Left renal pelvis (tissue), 4 donors: ENCODE data around the gene IKBKG. TPM values are rescaled to one million over a fixed set of nuclear protein-coding genes. Genes with fewer than 3 reads are reported as not detected.
"Not testable (repeated sequence)": the region's sequence is repeated elsewhere in the genome, so short reads cannot be mapped to it uniquely, and the experiment has no call there.

Experiments
- DNase-seq, 4 donors: peaks; one replicate each; pipeline ENCODE4 v3.0.0-alpha.2; 2013; ENCODE audit warnings: low read depth in 4 of 4, low spot score in 3 of 4
- polyA plus RNA-seq, 4 donors: library from polyadenylated mRNA; unstranded; fragments of 120-200 nt; gene quantifications; one replicate each; pipeline ENCODE4 v1.2.1, GENCODE V29; 2013; ENCODE audit not compliant: insufficient read length in 4 of 4

Gene IKBKG
- polyA plus RNA-seq, 4 donors: 12.3 to 19.1 (median 14.4) TPM

DNA sequence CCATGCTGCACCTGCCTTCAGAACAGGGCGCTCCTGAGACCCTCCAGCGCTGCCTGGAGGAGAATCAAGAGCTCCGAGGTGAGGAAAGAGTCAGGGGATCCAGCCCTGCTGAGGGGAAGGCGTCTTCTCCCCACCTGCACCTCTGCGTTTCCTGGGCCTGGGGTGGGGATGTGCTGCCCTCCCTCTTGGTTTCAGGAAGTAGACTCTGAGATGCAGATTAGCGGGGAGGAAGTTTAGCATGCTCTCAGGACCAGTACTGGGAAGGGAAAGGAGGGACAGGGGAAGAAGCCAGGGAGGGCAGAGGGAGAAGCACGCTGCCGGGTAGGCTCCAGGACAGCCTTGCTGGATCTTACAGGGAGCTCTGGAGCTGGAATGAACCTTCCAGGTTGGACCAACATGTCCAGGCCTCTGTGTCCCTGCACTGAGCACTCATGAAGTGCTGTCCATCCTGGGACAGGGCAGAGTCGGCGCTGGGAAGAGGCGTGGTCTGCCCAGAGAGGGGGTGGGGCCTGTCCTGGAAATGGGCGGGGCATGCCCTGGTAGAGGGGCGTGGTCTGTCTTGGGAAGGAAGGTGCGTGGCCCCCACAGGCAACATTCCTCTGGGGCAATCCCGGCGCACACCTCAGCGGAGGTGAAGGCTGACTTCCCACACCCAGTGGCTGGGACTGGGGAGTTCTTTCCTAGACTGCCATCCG, 4.8 kb downstream of the IKBKG start:
- DNase-seq: not testable (repeated sequence)

DNA sequence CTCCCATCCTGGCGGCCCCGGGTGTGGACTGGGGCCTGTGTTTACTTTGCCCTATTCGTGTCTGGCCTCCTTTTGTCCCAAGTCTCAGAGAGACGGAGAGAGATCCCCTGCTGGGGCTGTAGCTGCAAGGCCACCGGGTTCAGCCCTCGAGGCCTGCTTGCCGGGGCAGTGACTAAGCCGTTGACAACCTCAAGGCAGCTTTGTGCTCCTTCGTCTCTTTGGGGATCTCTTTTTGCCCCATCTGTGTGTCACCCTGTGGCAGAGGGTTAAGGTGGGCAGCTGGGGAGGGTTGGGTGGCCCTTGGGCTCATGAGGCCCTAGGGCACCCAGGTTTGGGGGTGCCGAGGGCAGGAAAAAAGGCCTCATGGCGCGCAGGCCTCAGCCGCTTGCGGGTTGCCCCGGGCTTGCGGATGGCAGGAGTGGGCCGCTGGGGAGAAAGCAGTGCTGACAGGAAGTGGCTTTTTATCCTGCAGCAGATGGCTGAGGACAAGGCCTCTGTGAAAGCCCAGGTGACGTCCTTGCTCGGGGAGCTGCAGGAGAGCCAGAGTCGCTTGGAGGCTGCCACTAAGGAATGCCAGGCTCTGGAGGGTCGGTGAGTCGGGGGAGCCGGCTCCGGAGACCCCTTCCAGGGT, 10.8 kb downstream of the IKBKG start:
- not testable (repeated sequence) for DNase-seq

DNA sequence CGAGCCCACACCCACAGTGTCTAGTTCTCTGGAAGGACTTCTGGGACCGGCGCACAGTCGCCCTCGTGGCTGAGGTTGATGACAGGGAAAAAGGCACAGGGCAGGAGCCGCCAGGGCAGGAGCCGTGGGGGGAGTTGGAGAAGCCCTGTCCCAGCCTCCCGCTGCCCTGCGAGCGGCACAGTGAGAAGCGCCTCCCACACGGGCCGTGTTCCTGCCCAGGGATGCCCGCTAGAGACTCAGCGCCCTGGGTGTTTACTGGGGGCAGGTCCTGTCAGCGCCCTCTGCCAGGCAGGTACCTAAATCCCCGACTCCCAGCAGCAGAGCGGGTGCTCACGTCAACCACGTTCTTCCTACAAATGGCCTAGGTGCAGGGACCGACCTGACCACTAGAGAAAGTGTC, 11.5 kb downstream of the IKBKG start:
- DNase-seq: not testable (repeated sequence)

DNA sequence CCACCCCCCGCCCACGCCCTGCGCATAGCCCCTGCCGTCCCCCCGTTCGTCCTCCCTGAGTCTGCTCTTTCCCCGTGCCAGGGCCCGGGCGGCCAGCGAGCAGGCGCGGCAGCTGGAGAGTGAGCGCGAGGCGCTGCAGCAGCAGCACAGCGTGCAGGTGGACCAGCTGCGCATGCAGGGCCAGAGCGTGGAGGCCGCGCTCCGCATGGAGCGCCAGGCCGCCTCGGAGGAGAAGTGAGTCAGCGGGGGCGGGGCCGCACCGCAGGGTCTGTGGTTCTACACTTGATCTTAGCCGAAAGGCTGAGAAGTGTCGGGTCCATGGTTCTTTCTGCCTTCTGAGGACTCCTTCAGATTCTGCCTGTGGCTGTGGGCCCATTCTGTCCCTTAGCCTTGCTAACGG, 12.9 kb downstream of the IKBKG start:
- not testable (repeated sequence) for DNase-seq

DNA sequence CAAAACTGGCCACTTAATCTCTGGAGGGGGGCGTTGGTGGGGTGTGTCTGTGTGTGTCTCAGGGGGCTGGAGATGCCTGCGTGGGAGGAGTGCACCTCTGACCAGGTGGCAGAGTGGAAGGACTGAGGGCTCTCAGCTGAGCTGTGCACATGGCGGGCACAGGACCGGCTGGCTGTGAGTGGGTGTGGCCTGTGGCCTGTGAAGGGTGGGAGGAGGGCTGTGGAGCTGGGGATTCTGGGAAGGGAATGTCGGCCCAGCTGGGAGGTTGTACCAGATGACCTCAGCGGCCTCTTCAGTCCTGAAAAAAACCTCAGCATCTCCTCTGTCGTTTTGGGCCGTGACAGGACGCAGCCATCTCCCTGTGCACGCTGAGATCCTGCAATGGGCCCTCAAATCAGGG, 14.9 kb downstream of the IKBKG start:
- DNase-seq: not testable (repeated sequence)

DNA sequence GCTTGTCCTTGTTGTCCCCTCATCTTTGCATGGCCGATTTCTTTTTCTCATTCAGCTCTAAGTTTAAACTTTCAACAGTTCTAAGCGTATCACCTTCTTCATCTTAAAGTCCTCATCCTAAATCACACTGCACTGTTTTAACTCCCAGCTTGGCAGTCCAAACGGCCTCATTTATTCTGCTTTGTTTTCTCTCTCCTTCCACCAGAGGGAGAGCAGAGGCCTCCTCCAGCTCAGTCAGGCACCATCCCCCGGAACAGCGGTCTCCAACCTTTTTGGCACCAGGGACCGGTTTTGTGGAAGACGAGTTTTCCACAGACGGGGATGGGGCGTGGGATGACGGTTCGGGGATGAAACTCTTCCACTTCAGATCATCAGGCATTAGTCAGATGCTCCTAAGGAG, 22.9 kb downstream of the IKBKG start:
- DNase-seq: not testable (repeated sequence)

DNA sequence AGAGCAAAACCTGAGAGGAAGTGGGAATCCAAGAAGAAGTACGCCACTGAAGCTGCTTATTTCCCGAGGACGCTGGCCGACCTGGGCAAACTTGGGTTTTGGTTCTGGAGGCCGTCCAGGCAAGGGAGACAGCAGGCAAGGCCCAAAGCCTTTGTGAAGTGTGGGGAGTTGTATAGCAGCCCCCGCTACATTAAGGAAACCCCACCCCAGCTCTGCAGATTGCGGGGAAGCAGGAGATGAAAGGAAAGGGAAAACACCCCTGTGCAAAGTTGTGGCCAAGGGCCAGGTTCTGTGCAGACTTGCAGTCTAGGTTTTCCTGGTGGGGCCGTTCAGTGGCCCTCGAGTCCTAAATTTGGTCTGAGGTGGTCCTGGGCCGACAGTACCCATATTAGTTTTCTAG, 25.6 kb downstream of the IKBKG start:
- not testable (repeated sequence) for DNase-seq

DNA sequence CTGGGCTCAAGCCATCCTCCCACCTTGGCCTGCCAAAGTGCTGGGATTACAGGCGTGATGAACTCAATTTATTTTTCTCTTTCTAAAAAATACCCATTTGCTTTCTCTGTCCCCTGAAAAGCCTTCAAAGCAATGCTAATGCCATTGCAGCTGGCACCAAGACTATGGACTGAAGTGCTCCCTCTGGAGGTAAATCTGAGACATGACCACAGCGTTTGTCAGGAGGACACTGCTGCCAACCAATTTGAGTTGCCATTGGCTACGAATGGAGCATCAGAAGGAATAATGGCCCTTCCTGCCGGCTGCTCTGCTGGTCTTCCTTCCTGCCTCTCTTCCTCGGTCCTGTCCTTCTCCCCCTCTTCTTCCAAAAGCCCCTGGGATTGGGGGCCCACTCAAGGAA, 27.7 kb downstream of the IKBKG start:
- not testable (repeated sequence) for DNase-seq

DNA sequence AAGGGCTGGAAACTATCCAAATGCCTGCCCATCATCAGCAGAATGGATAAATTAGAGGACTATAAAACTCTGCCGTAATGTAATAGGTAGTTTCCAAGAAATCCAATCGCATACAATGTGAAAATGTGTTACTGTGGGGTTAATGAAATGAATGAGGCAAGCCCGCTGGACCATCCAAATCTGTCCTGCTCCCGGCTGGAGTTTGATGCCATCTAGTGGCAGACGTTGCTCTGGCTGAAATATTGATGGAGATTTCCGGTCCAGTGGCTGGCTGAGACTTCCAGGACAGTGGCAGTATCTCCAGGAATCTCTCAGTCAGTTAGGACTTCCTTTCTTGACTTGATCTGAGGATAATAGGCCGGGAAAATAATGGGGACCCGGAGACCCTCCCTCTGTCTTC, 35.6 kb downstream of the IKBKG start:
- not testable (repeated sequence) for DNase-seq

DNA sequence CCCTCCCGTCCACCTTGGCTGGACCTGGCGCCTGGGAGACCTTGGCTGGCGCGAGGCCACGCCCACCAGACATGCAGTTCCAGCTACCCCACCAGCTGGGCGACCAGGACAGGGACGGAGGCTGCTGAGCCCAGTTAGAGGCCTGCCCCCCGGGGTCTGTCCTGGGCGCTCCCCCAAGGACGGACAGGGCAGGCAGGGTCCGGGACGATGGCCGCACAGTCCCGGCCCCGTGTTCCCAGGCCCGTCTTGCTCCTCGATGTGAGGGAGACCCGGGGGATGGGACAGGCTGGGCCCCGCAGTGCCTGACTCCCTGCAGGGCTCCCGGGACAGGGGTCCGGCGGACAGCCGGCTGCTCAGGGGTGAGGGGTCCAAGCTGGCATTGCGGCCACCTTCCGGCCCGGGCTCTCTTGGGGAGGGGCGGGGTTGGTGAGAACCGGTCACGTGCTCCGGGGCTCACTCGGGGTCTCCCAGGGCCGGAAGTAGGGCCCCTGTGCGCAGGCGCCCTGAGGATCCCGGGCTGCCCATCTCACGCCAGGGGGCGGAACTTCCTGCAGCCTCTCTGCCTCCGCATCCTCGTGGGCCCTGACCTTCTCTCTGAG, 37.3 kb downstream of the IKBKG start, which contains the start of gene CTAG1A:
TSS of gene CTAG1A (plus strand) at position 549 of the 599 bp plus-strand sequence. CDS start 74 bp downstream, outside the sequence.
- not testable (repeated sequence) for DNase-seq

DNA sequence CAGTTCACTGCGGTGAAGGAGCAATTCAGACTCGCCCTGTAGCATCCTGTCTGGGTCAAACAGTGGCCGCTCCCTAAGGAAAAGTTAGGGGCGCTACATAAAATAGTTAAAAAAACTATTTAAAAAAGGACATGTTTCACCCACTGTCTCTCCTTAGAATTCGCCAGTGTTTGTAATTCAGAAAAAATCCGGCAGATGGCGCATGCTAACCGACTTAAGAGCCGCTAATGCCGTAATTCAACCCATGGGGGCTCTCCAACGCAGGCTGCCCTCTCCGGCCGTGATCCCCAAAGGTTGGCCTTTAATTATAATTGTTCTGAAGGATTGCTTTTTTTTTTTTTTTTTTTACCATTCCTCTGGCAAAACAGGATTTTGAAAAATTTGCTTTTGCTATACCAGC, 43.0 kb downstream of the IKBKG start:
- DNase-seq: not testable (repeated sequence)

DNA sequence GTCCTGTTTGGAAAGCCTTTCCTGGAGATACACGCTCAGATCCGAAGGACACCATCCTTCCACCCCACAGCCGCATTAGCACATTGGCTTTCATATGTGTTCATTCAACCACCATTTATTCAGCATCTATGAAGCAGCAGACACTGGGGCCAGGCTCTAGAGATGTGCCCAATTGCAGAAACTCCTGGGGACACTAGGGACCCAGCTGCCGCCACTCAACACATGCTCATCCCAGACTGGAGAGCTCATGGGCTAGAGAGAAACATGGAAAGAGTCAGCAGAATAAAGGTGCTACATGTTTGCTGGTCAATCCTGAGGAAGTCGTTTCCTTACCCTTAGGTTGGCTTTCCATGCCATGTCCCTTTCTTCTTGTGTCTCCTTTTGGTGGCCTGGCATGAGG, 45.1 kb downstream of the IKBKG start:
- DNase-seq: no peak

DNA sequence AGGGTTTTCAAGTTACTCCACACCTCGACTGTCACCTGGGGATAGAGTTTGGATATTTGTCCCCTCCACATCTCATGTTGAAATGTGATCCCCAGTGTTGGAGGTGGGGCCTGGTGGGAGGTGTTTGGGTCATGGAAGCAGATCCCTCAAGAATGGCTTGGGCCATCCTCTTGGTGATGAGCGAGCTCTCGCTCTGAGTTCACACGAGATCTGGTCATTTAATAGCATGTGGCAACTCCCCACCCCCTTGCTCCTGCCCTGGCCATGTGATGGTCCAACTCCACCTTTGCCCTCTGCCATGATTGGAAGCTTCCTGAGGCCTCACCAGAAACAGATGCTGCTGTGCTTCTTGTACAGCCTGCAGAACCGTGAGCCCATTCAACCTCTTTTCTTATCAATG, 45.8 kb downstream of the IKBKG start:
- no peak for DNase-seq

DNA sequence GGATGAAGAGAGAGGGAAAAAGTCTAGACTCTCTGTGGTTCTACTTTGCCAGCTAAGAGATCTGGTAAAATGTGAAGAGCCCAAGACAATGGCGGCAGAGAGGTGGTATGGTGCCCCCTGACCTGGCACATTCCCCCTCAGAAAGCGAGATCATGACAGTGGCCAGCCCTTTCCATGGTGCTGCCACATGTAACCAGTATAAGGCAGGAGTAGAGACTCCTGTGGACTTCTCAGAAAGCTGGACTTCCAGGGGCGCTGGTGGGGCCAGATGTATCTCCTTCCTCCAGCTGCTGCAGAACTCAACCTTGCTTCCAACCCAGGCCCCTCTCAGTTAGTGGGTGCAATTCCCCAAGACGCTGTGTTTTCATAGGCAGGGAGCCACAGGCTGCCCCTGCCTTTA, 47.1 kb downstream of the IKBKG start:
- DNase-seq: no peak

DNA sequence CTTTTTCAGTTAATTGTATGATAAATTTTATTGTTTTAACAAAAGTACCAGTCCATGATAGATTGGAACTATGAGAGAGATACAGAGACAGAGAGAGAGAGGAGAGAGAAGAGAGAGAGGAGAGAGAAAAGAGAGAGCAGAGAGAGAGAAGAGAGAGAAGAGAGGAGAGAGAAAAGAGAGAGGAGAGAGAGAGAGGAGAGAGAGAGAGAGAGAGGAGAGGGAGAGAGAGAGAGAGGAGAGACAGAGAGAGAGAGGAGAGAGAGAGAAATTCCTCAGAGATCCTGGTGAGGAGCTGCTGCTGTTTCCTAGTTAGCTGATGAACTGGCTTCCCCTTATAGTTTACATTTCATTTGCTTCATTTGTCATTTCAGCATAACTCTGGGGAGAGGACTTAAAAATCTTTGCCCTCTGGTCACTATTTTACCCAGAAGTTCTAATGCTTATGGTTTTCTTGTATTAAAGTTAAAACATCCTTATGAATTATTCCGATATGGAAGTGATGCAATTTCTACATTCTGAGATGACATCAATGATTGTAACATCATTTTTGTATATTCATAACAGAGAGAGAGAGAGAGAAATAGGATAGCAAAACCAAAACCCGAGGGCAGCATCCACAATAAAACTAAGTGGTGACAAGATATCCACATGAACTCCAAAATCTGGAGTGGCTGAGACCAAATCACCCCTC, 48.3 kb downstream of the IKBKG start:
- no peak for DNase-seq

DNA sequence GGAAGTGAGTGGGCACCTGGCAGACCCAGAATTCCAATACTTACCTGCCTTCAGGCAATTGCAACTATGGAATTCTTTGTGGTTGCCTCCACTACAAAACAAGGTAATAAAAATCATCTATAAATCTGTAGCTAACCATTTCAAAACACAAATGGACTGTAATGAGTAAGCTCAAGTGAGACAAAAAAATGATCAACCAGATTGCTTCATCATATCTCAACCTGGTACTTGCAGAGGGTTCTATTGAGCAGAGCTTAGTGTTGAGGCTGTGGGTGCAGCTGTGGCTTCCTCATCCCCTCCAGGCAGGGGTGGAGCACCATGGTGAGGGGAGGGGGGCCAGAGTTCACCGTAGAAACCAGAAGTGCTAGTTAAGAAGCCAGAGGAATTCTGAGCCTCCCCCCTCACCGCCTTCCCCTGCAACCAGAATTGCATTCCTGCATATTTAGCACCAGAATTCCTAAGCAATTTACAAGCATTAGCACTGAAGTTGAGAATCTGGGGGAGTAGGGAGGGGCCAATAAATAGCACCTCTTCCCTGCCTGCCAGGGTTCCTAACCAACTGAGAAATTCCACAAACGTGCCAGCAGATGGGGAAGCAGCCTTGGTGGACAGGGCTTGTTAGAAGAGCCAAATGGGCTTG, 49.0 kb downstream of the IKBKG start:
- DNase-seq: peak in 3 of 4 donors; percentile 7 to 41 (median 40)

DNA sequence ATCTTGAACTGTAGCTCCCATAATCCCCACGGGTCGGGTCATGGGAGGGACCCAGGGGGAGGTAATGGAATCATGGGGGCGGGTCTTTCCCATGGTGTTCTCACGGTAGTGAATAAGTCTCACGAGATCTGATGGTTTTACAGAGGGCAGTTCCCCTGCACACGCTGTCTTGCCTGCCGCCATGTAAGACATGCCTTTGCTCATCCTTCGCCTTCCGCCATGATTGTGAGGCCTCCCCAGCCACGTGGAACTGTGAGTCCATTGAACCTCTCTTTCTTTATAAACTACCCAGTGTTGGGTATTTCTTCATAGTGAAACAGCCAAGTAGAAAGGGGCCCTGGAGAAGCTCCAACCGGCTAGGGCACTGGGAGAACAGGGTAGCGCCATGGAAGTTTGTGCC, 49.8 kb downstream of the IKBKG start:
- DNase-seq: no peak

DNA sequence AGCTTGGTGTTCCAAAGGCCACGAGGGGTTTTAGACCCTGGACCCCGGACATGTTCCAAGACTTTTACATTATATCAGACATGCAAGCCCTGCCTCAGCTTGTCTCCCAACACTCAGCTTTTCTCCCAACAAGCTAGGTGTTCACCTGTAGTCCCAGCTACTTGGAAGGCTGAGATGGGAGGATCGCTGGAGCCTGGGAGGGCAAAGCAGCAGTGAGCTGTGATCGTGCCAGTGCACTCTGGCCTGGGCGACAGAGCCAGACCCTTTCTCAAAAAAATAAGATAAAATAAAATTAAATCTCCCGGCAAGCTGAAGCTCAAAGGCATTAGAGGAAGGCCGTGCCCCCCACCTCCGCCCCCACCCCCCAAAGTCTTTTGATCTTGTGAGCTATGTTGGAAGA, 51.2 kb downstream of the IKBKG start:
- no peak for DNase-seq

DNA sequence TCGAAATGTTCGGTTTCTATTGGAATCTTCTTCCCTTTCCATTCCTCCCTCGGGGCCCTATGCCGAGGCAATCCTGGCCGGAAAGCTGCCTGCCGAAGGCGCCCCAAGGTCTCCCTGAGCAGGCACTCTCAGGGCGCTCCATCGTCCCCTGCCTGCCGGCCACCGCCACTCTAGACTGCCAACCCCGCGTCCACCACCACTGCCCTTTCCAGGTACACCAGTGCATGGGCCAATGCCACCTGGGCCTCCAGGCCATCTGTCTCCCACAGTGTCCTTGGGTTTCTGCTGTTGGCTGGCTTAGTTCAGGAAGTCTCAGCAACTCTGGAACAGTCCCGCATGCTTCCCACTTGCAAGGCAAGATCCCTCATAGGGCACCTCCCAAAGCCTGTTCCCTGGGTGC, 52.1 kb downstream of the IKBKG start:
- DNase-seq: no peak

DNA sequence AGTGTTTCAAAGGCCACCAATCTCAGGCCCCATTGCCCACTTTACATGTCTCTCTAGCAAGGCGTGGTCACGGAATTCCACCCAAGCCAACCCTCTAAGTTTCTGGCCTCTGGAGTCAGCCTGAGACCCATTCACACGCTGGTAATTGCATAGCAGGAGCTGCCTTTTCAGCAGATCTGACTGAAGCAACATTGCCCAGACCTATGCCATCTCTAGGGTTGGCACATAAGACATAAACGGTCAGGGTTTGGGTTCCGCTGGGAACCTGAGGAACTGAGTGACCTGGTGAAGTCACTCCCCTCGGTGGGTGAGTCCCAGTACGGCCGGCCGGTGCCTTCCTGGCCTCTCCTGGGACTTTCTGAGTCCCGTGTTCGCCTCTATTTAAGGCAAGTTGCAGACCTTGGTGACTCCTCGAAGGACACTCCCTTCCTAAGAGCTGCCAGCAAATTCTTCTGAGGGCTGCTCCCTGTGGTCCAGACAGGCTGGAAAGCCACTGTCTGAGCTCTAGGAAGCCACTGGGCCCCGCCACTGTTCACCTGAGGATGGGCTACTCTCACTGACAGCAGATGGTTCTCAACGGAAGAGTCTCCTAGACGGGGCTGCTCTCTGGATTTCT, 53.4 kb downstream of the IKBKG start:
- no peak for DNase-seq
